ENCODE results near the gene ADAMTS19.
A peak's percentile ranks its signal among the peaks of the same experiment; 100 is the strongest.

The ADAMTS19 gene

GRCh38 chr5:129687941-129688340, 227.8 kb downstream of the ADAMTS19 start:
- DNase-seq: no peak

- DNase-seq: no peak
These were observed 228.9 kb downstream of the ADAMTS19 start for GRCh38 chr5:129689045-129689444.

- no peak for DNase-seq
These were observed 231.1 kb downstream of the ADAMTS19 start for GRCh38 chr5:129691220-129691619.

GRCh38 chr5:129696636-129697035, 236.5 kb downstream of the ADAMTS19 start:
- no peak for DNase-seq

- DNase-seq: no peak
These were observed 238.6 kb downstream of the ADAMTS19 start for GRCh38 chr5:129698661-129699060.

GRCh38 chr5:129716235-129716634, 256.1 kb downstream of the ADAMTS19 start:
- DNase-seq: no peak

- DNase-seq: no peak
These were observed 256.6 kb downstream of the ADAMTS19 start for GRCh38 chr5:129716651-129717050.

- no peak for DNase-seq
These were observed 257.7 kb downstream of the ADAMTS19 start for GRCh38 chr5:129717751-129718310.

- no peak for DNase-seq
These were observed 258.5 kb downstream of the ADAMTS19 start for GRCh38 chr5:129718471-129719090.

GRCh38 chr5:129724222-129724621, 264.1 kb downstream of the ADAMTS19 start:
- no peak for DNase-seq

- DNase-seq: no peak
These were observed 264.5 kb downstream of the ADAMTS19 start for GRCh38 chr5:129724647-129725046.

GRCh38 chr5:129739773-129740172, 279.7 kb downstream of the ADAMTS19 start:
- no peak for DNase-seq

GRCh38 chr5:129743541-129744187, 283.6 kb downstream of the ADAMTS19 start:
- no peak for DNase-seq

- no peak for DNase-seq
These were observed 285.9 kb downstream of the ADAMTS19 start for GRCh38 chr5:129745997-129746396.

GRCh38 chr5:129746876-129747275, 286.8 kb downstream of the ADAMTS19 start:
- no peak for DNase-seq

- DNase-seq: no peak
These were observed 287.7 kb downstream of the ADAMTS19 start, which contains the start of gene MINAR2 for GRCh38 chr5:129747572-129748407. TSS of gene MINAR2 (plus strand) at chr5:129748094. CDS start at chr5:129748191, 97 bp downstream.

- DNase-seq: no peak
These were observed 289.1 kb downstream of the ADAMTS19 start for GRCh38 chr5:129748913-129749880.

- no peak for DNase-seq
These were observed 300.7 kb downstream of the ADAMTS19 start for GRCh38 chr5:129760636-129761325.

- DNase-seq: no peak
These were observed 303.6 kb downstream of the ADAMTS19 start for GRCh38 chr5:129763651-129764050.

- no peak for DNase-seq
These were observed 306.7 kb downstream of the ADAMTS19 start for GRCh38 chr5:129766798-129767197.

GRCh38 chr5:129767927-129768380, 307.9 kb downstream of the ADAMTS19 start:
- peak; percentile 55 for DNase-seq
